ENCODE data around the gene MTMR3.

MTMR3 gene

DNA sequence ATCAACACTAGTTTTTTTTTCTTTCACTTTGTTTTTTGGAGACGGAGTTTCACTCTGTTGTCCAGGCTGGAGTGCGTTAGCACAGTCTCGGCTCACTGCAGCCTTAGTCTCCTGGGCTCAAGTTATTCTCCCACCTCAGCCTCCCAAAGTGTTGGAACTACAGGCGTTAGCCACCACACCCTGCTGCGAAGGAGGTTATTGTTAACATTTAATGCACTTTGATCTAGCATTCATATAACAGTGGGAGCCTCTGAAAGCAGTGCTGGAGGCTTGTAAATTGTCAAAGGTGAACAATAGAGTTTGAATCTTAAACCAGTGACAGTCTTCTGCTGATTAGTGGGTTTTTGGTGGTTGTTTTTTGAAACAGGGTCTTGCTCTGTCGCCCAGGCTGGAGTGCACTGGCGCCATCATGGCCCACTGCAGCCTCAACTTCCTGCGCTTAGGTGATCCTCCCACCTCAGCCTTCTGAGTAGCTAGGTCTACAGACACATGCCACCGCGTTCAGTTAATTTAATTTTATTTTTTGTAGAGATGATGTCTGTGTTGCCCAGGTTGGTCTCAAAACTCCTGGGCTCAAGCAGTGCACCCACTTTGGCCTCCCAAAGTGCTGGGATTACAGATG lies 100.4 kb downstream of the MTMR3 start:
- TF ChIP-seq FOXP2 (optimal IDR thresholded peaks at IDR 0.05; ENCODE audit: borderline replicate concordance, extremely low read depth, extremely low read length, insufficient read depth) (no peak), POLR2AphosphoS5 (IDR thresholded peaks at IDR 0.05; ENCODE audit: low read depth, low read length) (no peak), SIN3A (IDR thresholded peaks at IDR 0.05; ENCODE audit: borderline replicate concordance, insufficient read depth, low read length) (no peak), TAF1 (IDR thresholded peaks at IDR 0.05; ENCODE audit: borderline replicate concordance, insufficient read depth, low read length) (no peak)
- TF ChIP-seq, protein P1, sequence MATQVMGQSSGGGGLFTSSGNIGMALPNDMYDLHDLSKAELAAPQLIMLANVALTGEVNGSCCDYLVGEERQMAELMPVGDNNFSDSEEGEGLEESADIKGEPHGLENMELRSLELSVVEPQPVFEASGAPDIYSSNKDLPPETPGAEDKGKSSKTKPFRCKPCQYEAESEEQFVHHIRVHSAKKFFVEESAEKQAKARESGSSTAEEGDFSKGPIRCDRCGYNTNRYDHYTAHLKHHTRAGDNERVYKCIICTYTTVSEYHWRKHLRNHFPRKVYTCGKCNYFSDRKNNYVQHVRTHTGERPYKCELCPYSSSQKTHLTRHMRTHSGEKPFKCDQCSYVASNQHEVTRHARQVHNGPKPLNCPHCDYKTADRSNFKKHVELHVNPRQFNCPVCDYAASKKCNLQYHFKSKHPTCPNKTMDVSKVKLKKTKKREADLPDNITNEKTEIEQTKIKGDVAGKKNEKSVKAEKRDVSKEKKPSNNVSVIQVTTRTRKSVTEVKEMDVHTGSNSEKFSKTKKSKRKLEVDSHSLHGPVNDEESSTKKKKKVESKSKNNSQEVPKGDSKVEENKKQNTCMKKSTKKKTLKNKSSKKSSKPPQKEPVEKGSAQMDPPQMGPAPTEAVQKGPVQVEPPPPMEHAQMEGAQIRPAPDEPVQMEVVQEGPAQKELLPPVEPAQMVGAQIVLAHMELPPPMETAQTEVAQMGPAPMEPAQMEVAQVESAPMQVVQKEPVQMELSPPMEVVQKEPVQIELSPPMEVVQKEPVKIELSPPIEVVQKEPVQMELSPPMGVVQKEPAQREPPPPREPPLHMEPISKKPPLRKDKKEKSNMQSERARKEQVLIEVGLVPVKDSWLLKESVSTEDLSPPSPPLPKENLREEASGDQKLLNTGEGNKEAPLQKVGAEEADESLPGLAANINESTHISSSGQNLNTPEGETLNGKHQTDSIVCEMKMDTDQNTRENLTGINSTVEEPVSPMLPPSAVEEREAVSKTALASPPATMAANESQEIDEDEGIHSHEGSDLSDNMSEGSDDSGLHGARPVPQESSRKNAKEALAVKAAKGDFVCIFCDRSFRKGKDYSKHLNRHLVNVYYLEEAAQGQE (IDR thresholded peaks at IDR 0.05; ENCODE audit: insufficient read depth in 1 of 2, low read depth in 2 of 2, low read length in 2 of 2), result no peak

DNA sequence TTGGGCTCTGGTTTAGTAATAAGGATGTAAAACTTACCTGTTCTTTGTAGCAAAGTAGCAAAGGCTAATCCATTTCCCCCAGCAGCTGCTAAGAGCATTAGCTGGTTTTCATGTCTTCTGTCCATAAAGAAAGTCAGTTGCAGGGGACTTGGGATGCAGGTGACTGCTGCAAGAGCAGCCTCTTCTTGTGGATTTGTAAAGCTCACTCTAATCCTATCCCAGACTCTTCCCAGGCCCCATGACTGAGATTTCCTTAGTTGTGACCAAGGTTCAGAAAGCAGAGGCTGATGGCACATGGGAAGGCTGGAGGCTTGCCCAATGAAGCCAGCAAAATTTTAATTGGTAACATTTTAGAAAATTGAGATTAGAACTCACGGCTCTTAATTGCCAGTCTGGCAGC lies 102.9 kb downstream of the MTMR3 start:
- TF ChIP-seq POLR2AphosphoS5 (IDR thresholded peaks at IDR 0.05; ENCODE audit: low read depth, low read length) (no peak), FOXP2 (optimal IDR thresholded peaks at IDR 0.05; ENCODE audit: borderline replicate concordance, extremely low read depth, extremely low read length, insufficient read depth) (no peak), SIN3A (IDR thresholded peaks at IDR 0.05; ENCODE audit: borderline replicate concordance, insufficient read depth, low read length) (no peak), TAF1 (IDR thresholded peaks at IDR 0.05; ENCODE audit: borderline replicate concordance, insufficient read depth, low read length) (no peak)
- TF ChIP-seq, protein P1 (IDR thresholded peaks at IDR 0.05; ENCODE audit: insufficient read depth in 1 of 2, low read depth in 2 of 2, low read length in 2 of 2), result no peak

DNA sequence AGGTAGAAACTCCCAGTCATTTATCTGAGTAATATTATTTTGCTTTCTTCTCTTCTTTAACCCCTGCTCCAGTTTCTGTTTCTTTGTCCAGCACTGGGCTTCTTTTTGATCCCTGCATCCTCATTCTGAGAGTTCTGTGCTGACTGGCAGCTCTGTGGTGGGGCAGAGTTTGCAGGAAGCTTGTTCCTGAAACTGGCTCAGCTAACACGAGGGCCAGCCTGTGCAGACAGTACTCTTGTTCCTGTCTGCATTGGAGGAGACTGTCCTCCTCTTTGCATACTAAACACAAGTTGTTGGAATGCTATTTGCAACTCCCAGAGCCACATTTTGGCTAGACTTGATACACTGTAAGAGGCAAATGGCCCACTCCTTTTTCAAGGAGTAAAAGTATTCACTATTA lies 104.2 kb downstream of the MTMR3 start:
- no peak for TF ChIP-seq TAF1 (IDR thresholded peaks at IDR 0.05; ENCODE audit: borderline replicate concordance, insufficient read depth, low read length)
- TF ChIP-seq, protein P1 (IDR thresholded peaks at IDR 0.05; ENCODE audit: insufficient read depth in 1 of 2, low read depth in 2 of 2, low read length in 2 of 2), result no peak
- no peak for TF ChIP-seq SIN3A (IDR thresholded peaks at IDR 0.05; ENCODE audit: borderline replicate concordance, insufficient read depth, low read length)
- no peak for TF ChIP-seq FOXP2 (optimal IDR thresholded peaks at IDR 0.05; ENCODE audit: borderline replicate concordance, extremely low read depth, extremely low read length, insufficient read depth)
- TF ChIP-seq POLR2AphosphoS5 (IDR thresholded peaks at IDR 0.05; ENCODE audit: low read depth, low read length), result no peak

DNA sequence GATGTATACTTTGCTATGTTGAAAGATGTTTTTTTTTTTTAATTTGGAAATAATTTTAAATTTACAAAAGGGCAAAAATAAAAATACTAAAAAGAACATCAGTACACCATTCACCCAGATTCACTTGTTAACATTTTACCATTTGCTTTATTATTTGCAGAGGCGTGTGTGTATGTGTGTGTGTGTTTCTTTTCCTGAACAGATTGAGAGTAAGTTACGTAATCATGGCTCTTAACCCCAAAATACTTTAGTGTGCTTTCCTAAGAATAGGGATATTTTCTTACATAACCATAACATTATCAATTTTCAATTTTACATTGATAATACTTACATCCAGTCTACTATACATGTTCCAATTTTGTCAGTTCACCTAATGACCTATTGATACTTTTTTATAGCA lies 105.7 kb downstream of the MTMR3 start:
- no peak for TF ChIP-seq FOXP2 (optimal IDR thresholded peaks at IDR 0.05; ENCODE audit: borderline replicate concordance, extremely low read depth, extremely low read length, insufficient read depth)
- no peak for TF ChIP-seq SIN3A (IDR thresholded peaks at IDR 0.05; ENCODE audit: borderline replicate concordance, insufficient read depth, low read length)
- no peak for TF ChIP-seq TAF1 (IDR thresholded peaks at IDR 0.05; ENCODE audit: borderline replicate concordance, insufficient read depth, low read length)
- TF ChIP-seq, protein P1 (IDR thresholded peaks at IDR 0.05; ENCODE audit: insufficient read depth in 1 of 2, low read depth in 2 of 2, low read length in 2 of 2), result no peak
- no peak for TF ChIP-seq POLR2AphosphoS5 (IDR thresholded peaks at IDR 0.05; ENCODE audit: low read depth, low read length)

All from PFSK-1 (cell line).